GM18505 (cell line): Measurements from ENCODE around the gene SLC17A9.
"Not testable (repeated sequence)": the region's sequence is repeated elsewhere in the genome, so short reads cannot be mapped to it uniquely, and the experiment has no call there.

Experiments
- ATAC-seq: cut with Tn5 transposase; IDR thresholded peaks from one replicate; pipeline ENCODE4 v1.9.1; 2021; ENCODE audit not compliant: unreplicated experiment
- POLR2A ChIP-seq: IDR thresholded peaks from 4 replicates; pipeline ENCODE4 v1.6.1; 2011; ENCODE audit warnings: borderline replicate concordance; ENCODE audit not compliant: insufficient read depth, insufficient read length; ENCODE audit errors: extremely low read depth

Gene SLC17A9

GRCh38 chr20:62952968-62953838 lies 694 bp downstream of the SLC17A9 start:
- TF ChIP-seq POLR2A: no peak
- no peak for ATAC-seq

GRCh38 chr20:62953839-62954703 lies 1.6 kb downstream of the SLC17A9 start:
- ATAC-seq: peak; percentile 63
- peak; percentile 35 for TF ChIP-seq POLR2A

DNA sequence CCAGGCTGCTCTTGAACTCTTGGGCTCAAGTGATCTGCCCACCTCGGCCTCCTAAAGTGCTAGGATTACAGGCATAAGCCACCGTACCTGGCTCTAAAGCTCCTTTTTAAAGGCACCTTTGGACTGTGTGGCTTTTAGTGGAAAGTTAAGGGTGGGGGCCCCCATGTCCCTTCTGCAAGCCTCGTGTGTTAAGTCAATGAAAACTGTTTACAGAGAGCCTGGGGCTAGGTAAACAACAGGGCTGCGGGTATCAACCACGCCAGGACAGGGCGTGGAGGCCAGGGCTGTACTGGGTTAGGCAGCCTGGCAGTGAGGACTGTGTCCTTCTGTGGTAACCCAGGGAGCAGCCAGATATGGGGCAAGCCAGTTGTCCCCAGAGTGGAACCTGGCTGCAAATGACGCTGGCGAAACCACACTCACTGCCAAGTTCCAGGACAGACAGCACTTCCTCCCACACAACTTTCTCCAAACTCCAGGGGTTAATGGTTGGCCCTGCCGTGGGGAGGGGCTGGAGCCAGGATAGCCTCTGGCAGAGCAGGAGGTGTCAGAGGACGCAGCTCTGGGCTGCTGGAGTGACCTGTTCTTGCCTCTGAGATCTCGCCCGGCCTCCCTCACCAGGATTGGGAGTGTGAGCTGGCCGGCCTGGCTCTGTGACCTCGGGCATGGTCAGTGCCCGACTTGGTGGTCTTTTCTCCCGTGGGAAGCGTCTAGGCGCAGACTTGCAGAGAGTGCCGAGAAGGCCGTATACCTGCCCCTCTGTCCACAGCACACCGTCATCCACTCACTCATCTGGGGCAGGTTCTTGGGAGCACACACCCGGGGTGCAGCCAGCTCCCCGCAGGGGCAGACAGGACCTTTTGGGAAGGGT lies 3.2 kb downstream of the SLC17A9 start:
- no peak for TF ChIP-seq POLR2A
- no peak for ATAC-seq

- no peak for TF ChIP-seq POLR2A
- no peak for ATAC-seq
Observed at GRCh38 chr20:62956387-62957135, 4.1 kb downstream of the SLC17A9 start.

GRCh38 chr20:62957136-62958117 lies 4.9 kb downstream of the SLC17A9 start:
- no peak for ATAC-seq
- no peak for TF ChIP-seq POLR2A

GRCh38 chr20:62958388-62959100 lies 6.0 kb downstream of the SLC17A9 start:
- ATAC-seq: no peak
- TF ChIP-seq POLR2A: no peak

DNA sequence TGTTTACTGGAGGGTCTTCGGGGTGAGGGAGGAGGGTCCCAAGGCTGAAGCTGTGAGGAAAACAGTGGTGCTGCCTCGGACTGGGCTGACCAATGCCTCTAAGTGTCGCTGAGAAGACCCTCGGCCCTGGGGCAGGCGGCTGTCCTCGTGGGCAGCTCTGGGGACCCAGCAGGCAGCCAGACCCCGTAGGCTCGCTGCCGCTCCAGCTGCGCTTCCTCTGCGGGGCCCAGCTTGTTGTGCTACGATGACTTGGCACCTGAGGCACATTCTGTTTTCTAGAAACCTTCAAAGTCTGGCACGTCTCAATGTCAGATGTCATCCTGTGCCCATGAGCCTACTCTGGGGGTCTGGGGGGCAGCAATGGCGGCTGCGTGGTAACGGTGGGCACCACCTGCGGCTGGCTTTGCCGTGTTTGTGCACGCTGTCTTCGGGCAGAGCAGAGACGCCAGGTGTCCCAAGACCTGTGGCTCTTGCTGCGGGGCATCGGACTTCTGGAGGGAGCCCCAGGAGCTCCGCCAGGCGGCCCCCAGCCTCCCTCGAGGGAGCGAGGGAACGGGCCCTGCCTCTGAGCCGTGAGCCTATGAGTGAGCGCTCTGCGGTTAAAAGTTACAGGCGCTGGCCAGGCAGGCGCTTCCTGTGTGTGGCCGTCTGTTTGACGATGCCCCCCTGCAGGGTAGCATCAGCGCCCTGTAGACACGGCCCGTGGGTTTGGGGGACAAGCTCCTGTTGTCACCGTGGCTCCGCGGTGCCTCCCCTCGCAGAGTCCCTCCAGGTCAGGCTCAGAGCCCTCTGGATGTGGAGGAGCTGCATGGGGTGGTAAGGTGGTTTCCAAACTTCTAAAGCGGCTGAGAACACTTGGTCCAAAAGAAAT lies 6.8 kb downstream of the SLC17A9 start:
- ATAC-seq: no peak
- TF ChIP-seq POLR2A: no peak

- TF ChIP-seq POLR2A: no peak
- no peak for ATAC-seq
Observed at GRCh38 chr20:62959998-62960436, 7.5 kb downstream of the SLC17A9 start.

DNA sequence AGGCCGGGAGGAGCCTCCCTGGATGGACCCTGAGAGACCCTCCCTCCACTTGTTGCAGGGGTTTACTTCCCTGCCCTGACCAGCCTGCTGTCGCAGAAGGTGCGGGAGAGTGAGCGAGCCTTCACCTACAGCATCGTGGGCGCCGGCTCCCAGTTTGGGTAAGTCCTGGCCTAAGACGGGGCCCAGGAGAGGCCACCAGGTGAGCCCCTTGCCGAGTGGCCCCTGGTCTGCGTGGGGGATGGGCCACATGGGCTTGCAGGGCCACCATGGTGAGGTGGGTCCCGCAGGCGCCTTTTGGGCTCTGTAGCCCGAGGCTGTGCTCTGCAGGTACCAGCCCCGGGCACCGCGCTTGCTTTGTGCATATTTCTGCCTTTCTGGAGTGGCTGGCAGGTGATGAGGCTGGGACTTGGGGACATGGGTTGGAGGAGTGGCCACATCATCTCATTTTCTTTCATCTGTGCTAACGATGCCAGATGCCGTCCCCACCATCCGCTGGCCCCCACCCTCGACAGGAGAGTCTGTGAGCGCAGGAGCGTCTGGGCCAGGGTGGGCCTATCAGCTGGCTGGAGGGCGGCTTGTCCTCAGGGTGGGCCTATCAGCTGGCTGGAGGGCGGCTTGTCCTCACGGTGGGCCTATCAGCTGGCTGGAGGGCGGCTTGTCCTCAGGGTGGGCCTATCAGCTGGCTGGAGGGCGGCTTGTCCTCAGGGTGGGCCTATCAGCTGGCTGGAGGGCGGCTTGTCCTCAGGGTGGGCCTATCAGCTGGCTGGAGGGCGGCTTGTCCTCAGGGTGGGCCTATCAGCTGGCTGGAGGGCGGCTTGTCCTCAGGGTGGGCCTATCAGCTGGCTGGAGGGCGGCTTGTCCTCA lies 8.2 kb downstream of the SLC17A9 start:
- ATAC-seq: not testable (repeated sequence)
